ENCODE results near the gene MRM3.
"Not testable (repeated sequence)": the region's sequence is repeated elsewhere in the genome, so short reads cannot be mapped to it uniquely, and the experiment has no call there.

Gene MRM3

DNA sequence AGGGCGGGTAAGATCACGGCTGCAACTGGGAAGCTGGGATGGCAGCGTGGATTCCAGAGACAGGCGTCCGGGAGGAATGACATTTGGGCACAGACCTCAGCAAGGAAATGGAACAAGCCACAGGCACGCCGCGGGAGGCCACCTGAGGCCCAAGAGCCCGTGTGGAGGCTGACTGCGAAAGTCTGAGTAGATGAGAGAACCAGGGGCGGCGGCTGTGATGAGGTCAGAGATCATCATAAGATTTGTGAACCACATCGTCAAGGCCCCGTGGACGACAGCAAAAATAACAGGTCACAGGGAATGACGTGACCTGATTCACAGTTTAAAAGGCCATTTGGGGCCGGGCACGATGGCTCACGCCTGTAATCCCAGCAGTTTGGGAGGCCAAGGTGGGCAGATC, 48.2 kb downstream of the MRM3 start:
- Histone ChIP-seq H3K4me1 (ENCODE audit: control insufficient read depth, insufficient read depth, low read length) (no peaks in the 10 kb centered on the region), H3K4me3 (ENCODE audit: low read length) (no peak overlapping the region), H3K9ac (ENCODE audit: low read length) (no peak overlapping the region), H3K36me3 (ENCODE audit: control insufficient read depth, insufficient read depth, low read length, severe bottlenecking) (no peaks in the 10 kb centered on the region), H3K9me3 (ENCODE audit: control insufficient read depth, low read length) (no peaks in the 10 kb centered on the region), H3K27me3 (replicated peaks; ENCODE audit: control insufficient read depth, insufficient read depth, low read length) (no peaks in the 10 kb centered on the region)
- DNase-seq (ENCODE audit: low read depth) = no peak

DNA sequence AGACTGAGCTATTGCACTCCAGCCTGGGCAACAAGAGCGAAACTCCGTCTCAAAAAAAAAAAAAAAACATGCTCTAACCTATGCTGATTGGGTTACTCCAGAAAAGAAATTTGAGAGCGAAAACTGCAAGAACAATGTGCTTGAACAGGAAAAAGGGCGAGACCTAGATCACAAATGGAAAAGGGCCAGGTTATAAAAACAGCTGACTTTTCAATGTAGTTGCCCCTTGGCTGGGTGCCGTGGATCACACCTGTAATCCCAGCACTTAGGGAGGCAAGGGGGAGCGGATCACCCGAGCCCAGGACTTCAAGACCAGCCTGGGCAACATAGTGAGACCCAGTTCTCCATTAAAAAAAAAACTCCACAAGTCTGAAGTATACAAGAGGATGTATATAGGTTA, 48.8 kb downstream of the MRM3 start:
- no peak for DNase-seq (ENCODE audit: low read depth)
- H3K36me3 ChIP-seq (ENCODE audit: control insufficient read depth, insufficient read depth, low read length, severe bottlenecking) = no peaks in the 10 kb centered on the region
- no peaks in the 10 kb centered on the region for H3K27me3 ChIP-seq (replicated peaks; ENCODE audit: control insufficient read depth, insufficient read depth, low read length)

GRCh38 chr17:834136-834535, 52.0 kb downstream of the MRM3 start:
- no peaks in the 10 kb centered on the region for H3K36me3 ChIP-seq (ENCODE audit: control insufficient read depth, insufficient read depth, low read length, severe bottlenecking)
- H3K9me3 ChIP-seq (ENCODE audit: control insufficient read depth, low read length) = no peaks in the 10 kb centered on the region
- H3K27me3 ChIP-seq (replicated peaks; ENCODE audit: control insufficient read depth, insufficient read depth, low read length) = no peaks in the 10 kb centered on the region
- H3K4me1 ChIP-seq (ENCODE audit: control insufficient read depth, insufficient read depth, low read length) = no peaks in the 10 kb centered on the region
- no peak for DNase-seq (ENCODE audit: low read depth)
- H3K9ac ChIP-seq (ENCODE audit: low read length) = no peak overlapping the region
- H3K4me3 ChIP-seq (ENCODE audit: low read length) = no peak overlapping the region

More for the DNA sequence above, 48.8 kb downstream of the MRM3 start:
- H3K9me3 ChIP-seq (ENCODE audit: control insufficient read depth, low read length) = no peaks in the 10 kb centered on the region
- no peak overlapping the region for H3K4me3 ChIP-seq (ENCODE audit: low read length)
- no peaks in the 10 kb centered on the region for H3K4me1 ChIP-seq (ENCODE audit: control insufficient read depth, insufficient read depth, low read length)
- no peak overlapping the region for H3K9ac ChIP-seq (ENCODE audit: low read length)

- Histone ChIP-seq H3K9ac (ENCODE audit: low read length) (no peak overlapping the region), H3K9me3 (ENCODE audit: control insufficient read depth, low read length) (no peaks in the 10 kb centered on the region), H3K4me3 (ENCODE audit: low read length) (no peak overlapping the region), H3K27me3 (replicated peaks; ENCODE audit: control insufficient read depth, insufficient read depth, low read length) (no peaks in the 10 kb centered on the region), H3K36me3 (ENCODE audit: control insufficient read depth, insufficient read depth, low read length, severe bottlenecking) (no peaks in the 10 kb centered on the region), H3K4me1 (ENCODE audit: control insufficient read depth, insufficient read depth, low read length) (no peaks in the 10 kb centered on the region)
- DNase-seq (ENCODE audit: low read depth) = peak; percentile 96
These were observed 53.1 kb downstream of the MRM3 start for GRCh38 chr17:835263-835662.

DNA sequence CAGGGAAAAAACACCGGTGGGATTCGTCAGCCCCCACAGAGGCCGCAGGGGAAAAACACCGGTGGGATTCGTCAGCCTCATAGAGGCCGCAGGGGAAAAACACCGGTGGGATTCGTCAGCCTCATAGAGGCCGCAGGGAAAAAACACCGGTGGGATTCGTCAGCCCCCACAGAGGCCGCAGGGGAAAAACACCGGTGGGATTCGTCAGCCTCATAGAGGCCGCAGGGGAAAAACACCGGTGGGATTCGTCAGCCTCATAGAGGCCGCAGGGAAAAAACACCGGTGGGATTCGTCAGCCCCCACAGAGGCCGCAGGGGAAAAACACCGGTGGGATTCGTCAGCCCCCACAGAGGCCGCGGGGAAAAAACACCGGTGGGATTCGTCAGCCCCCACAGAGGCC, 53.6 kb downstream of the MRM3 start:
- H3K36me3 ChIP-seq (ENCODE audit: control insufficient read depth, insufficient read depth, low read length, severe bottlenecking); H3K9me3 ChIP-seq (ENCODE audit: control insufficient read depth, low read length); H3K9ac ChIP-seq (ENCODE audit: low read length); H3K4me1 ChIP-seq (ENCODE audit: control insufficient read depth, insufficient read depth, low read length); DNase-seq (ENCODE audit: low read depth); H3K4me3 ChIP-seq (ENCODE audit: low read length); H3K27me3 ChIP-seq (replicated peaks; ENCODE audit: control insufficient read depth, insufficient read depth, low read length): not testable (repeated sequence)

- Histone ChIP-seq H3K4me3 (ENCODE audit: low read length) (no peak overlapping the region), H3K36me3 (ENCODE audit: control insufficient read depth, insufficient read depth, low read length, severe bottlenecking) (no peaks in the 10 kb centered on the region)
- peak; percentile 39 for DNase-seq (ENCODE audit: low read depth)
These were observed 54.0 kb downstream of the MRM3 start for GRCh38 chr17:836151-836550.

GRCh38 chr17:838486-838885, 56.3 kb downstream of the MRM3 start:
- H3K27me3 ChIP-seq (replicated peaks; ENCODE audit: control insufficient read depth, insufficient read depth, low read length) = no peaks in the 10 kb centered on the region
- H3K9me3 ChIP-seq (ENCODE audit: control insufficient read depth, low read length) = no peaks in the 10 kb centered on the region
- no peak overlapping the region for H3K4me3 ChIP-seq (ENCODE audit: low read length)
- no peaks in the 10 kb centered on the region for H3K36me3 ChIP-seq (ENCODE audit: control insufficient read depth, insufficient read depth, low read length, severe bottlenecking)
- DNase-seq (ENCODE audit: low read depth) = no peak
- no peak overlapping the region for H3K9ac ChIP-seq (ENCODE audit: low read length)
- H3K4me1 ChIP-seq (ENCODE audit: control insufficient read depth, insufficient read depth, low read length) = no peaks in the 10 kb centered on the region

More at GRCh38 chr17:836151-836550, 54.0 kb downstream of the MRM3 start:
- Histone ChIP-seq H3K4me1 (ENCODE audit: control insufficient read depth, insufficient read depth, low read length) (no peaks in the 10 kb centered on the region), H3K9me3 (ENCODE audit: control insufficient read depth, low read length) (no peaks in the 10 kb centered on the region), H3K27me3 (replicated peaks; ENCODE audit: control insufficient read depth, insufficient read depth, low read length) (no peaks in the 10 kb centered on the region), H3K9ac (ENCODE audit: low read length) (no peak overlapping the region)

DNA sequence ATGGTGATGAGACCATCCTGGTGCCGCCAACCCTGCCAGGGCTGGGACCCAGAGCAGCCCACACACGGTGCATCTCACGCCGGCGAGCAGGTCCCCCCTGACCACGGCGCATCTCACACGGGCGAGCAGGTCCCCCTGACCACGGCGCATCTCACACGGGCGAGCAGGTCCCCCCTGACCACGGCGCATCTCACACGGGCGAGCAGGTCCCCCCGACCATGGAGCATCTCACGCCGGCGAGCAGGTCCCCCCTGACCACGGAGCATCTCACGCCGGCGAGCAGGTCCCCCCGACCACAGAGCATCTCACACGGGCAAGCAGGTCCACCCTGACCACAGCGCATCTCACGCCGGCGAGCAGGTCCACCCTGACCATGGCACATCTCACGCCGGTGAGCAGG, 59.2 kb downstream of the MRM3 start:
- H3K27me3 ChIP-seq (replicated peaks; ENCODE audit: control insufficient read depth, insufficient read depth, low read length) = peaks cover 4% of the 10 kb centered on the region
- no peak overlapping the region for H3K4me3 ChIP-seq (ENCODE audit: low read length)
- no peaks in the 10 kb centered on the region for H3K9me3 ChIP-seq (ENCODE audit: control insufficient read depth, low read length)
- no peaks in the 10 kb centered on the region for H3K4me1 ChIP-seq (ENCODE audit: control insufficient read depth, insufficient read depth, low read length)
- DNase-seq (ENCODE audit: low read depth) = no peak
- H3K9ac ChIP-seq (ENCODE audit: low read length) = no peak overlapping the region
- no peaks in the 10 kb centered on the region for H3K36me3 ChIP-seq (ENCODE audit: control insufficient read depth, insufficient read depth, low read length, severe bottlenecking)
